ENCODE measurements around the gene NMBR.
A peak's percentile ranks its signal among the peaks of the same experiment; 100 is the strongest.
"Not testable (repeated sequence)": the region's sequence is repeated elsewhere in the genome, so short reads cannot be mapped to it uniquely, and the experiment has no call there.

Gene NMBR

DNA sequence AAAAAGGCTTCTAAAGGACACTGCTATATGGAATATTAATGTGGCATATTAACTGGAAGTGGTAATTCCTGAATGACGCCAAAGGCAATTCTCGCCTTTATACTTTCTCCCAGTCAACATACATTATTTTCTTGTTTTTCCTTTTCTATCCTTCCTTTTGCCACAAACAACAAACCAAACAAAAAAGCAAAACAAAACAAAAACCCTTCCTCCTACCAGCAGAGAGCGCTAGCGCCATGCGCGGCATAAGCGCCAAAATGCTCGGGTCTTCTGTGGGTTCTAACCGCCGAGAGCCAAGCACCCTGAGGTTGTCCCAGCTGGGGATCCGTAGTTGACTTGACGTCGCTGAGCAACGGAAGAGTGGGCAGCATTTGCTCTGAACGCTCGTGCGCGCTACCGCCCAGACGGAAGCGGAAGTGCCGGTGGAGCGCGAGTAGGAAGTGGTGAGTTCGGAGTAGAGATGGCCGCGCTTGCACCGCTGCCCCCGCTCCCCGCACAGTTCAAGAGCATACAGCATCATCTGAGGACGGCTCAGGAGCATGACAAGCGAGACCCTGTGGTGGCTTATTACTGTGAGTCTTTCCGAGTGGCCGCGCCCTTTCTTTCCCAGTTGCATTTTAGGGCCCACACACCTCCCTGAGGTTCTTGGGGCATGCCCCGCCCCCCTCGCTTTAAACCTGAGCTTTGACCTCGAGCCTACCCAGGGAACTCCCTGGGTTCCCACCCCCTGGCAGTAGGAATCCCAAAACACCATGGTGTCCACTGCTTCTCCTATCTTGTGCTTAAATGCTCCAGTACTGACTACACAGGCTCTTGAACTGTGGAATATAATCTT lies at the start of gene NMBR, which contains the start of gene VTA1:
NMBR (minus strand) TSS at position 295 of the 835 bp plus-strand sequence. CDS start 58,464 bp downstream, outside the sequence.
VTA1 (plus strand) TSS at position 436 of the 835 bp plus-strand sequence; CDS start at position 461, 25 bp downstream.
- peak; percentile 85 for DNase-seq (ENCODE audit: low read depth)

DNA sequence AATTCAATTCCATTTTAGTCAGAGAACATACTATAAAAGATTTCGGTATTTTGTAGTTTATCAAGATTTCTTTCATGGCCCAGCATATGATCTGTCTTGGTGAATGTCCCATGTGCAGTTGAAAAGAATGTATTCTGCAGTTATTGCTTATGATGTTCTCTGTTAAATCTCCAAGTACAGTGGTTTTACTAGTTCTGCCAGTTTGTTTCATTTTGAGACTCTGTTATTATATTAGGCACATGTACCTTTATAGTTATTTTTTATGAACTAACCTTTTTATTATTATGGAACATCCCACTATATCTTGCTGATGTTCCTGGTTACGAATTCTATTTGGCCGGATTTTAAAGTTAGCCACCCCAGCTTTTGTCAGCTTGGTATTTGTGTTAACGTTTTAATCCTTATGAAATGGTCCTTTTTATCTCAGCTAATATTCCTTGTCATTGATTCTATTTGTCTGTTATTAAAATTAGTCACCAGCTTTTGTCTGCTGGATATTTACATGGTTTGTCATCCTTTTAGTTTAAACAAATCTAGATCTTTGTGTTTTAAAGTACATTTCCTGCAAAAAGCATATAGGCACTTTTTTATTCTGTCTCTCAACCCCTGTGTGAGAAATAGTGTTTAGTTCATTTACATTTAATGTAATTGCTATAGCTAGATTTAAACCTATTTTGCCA lies 49.1 kb upstream of the NMBR start:
- DNase-seq (ENCODE audit: low read depth): no peak

DNA sequence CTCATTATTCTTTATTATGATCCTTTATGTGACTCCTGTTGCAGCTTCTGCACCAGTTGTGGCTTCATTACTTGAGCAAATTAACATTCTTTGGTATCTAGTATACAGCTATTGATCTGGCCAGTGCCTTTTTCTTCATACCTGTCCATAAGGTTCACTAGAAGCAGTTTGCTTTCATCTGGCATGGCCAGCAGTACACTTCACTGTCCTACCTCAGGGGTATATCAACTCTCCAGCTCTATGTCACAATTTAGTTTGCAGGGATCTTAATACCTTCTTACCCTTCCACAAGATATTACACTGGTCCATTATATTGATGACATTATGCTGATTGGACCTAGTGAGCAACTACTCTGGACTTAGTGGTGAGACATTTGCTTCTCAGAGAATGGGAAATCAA lies 46.7 kb upstream of the NMBR start:
- DNase-seq (ENCODE audit: low read depth): no peak

DNA sequence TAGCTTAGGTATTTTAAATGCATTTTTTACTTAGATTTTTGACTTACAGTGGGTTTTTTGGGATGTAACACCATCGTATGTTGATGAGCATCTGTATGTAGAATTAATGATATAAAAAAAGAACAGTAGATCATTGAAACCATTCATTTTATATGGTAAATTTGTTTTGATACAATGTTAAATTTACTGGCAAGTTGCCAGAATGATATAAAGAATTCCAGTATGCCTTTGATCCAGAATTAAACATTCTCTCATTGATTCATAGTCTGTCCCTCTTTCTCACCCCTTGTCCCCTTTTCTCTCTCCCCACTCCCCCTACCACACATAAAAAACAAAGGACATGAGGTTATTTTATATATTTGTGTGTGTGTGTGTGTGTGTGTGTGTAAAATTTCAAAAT lies 45.4 kb upstream of the NMBR start:
- DNase-seq (ENCODE audit: low read depth): no peak

DNA sequence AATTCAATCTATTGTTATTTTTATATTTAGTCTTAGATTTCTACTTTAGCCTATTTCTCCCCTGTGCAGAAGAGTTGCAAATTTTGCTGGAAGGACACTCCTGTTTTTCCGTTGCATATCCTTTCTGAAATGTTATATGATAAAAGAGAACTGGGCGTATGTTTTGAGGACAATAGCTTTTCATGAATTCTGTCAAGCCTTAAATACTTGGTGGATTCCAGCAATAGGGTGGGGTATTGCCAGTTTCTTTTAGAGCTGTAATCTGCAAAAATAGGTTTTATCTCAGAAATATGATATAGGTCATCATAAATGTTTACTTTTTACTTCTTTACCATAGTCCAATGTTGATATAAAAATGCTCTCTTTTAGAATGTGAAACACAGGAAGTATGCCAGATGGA lies 42.1 kb upstream of the NMBR start:
- no peak for DNase-seq (ENCODE audit: low read depth)

DNA sequence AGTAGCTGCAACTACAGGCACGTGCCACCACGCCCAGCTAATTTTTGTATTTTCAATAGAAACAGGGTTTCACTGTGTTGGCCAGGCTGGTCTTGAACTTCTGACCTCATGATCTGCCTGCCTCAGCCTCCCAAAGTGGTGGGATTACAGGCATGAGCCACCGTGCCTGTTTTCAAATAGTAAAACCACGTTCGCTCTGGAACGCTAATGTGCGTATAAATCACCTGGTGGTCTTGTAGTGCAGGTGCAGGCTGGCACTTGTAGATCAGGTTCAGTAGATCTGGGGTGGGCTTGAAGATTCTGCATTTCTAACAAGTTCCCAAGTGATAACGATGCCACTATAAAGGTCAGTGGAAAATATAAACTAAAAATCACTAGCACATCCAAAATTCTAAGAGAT lies 41.4 kb upstream of the NMBR start:
- DNase-seq (ENCODE audit: low read depth): not testable (repeated sequence)

DNA sequence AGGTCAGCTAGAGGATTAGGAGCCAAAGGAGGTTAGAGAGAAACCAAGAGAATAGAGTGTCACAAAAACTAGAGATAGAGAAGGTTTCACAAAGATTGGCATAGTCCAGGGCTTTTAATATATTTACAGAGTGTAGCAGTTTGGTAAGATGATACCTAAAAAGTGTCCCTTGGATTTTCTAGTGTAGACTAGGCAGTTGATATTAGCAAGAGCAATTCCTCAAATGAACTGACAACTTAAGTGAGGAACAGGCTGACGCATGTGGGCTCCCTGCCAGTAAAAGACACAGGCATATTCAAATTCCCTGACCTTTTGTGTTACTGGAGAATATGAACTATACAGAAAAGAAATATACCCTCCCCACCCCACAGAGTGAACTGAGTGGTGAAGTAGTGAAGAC lies 40.3 kb upstream of the NMBR start:
- DNase-seq (ENCODE audit: low read depth): no peak

DNA sequence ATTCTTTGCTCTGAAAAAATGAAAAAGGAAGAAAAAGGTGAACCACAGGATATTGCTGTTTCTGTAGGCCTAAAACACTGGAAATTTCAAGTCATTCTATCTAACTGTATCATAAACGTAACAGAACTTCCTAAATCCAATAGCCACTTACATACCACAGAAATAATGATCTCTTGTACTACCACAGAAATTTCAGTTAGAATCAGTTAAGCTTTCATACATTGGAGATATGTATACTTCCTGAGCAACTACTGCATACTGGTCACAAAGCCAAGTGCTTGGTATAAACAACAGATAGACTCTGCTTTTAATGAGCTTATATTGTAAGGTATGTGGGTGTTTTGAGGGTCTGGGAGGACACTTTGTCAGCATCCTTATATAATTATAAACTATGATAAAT lies 38.7 kb upstream of the NMBR start:
- no peak for DNase-seq (ENCODE audit: low read depth)

DNA sequence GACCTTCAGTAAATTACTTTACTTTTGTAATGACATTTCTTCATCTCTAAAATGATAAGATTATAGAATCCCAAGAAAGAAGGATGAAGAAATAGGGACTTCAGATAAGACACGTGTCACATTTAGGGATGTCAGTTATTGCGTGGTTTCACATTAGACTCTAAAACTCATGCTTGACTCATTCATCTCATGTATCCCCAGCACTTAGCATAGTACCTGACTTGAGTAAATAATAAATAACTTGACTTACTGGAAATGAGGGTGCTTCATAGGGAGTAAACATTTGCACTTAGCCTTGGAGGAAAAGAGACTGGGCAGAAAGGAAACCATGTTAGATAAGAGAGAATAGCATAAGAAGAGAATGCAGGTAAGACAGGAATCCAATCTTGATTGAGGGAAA lies 37.4 kb upstream of the NMBR start:
- DNase-seq (ENCODE audit: low read depth): no peak

DNA sequence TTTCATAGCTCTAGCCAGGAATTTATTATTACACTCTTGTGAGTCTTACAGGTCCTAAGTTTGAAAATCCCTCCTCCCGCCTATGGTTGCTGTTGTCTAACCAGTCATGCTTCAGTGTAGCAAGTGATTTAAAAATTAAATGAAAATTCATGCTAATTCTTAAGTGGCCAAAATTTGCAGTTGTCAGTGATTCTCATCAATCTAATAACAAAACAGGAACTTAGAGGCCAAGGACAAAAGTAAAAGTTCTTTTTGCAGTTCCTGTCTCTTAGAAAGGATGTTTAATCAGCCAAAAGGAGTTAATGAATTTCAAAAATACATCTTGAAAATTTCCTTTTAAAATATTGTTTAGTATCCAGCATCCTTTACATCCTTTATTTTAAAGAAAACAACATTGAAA lies 36.4 kb upstream of the NMBR start:
- DNase-seq (ENCODE audit: low read depth): no peak

DNA sequence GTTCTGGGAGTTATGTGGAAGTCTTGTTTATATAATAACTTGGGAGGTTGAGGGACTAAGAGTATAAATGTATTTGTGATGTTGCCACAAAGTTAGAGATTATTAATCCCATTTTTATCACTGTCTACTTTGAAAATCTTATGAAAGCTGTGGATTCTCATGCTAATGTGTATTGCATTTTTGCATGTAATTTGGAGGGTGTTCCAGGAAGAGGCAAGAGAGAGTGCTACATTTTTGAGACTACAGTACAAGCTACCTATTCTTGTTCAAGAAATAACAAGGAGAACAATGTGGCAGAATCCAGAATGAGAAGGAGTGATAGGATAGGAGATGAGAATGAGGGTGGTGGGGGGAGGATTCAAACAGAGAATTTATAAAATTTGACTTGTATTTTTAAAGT lies 35.1 kb upstream of the NMBR start:
- DNase-seq (ENCODE audit: low read depth): no peak

DNA sequence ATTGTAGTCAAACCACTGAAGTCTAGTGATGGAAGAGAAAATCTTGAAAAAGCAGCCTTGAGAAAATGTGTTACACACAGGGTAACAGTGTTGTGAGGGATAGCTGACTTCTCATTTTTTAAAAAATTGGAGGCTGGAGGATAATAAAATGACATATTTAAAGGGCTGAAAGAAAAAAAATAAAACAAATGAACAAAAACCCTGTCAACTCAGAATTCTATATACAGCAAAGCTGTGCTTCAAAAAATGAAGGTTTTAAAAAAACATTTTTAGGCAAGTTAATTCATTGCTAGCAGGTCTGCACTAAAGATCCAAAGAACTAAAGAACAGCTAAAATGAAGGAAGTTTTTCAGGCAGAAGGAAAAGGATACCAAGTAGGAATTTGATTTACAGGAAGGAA lies 31.2 kb upstream of the NMBR start:
- DNase-seq (ENCODE audit: low read depth): no peak

DNA sequence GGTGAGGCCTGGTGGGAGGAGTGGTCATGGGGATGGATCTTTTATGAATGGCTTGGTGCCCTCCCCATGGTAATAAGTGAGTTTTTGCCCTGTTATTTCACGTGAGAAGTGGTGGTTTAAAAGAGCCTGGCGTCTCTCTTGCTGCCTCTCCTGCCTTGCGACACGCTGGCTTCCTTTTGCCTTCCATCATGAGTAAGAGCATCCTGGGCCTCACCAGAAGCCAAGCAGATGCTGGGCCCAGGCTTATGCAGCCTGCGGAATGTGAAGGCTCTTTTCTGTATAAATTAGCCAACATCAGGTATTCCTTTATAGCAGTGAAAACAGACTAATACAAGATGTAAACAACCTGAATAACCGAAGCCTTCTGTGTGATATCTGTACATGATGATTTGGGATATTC lies 27.8 kb upstream of the NMBR start:
- no peak for DNase-seq (ENCODE audit: low read depth)

DNA sequence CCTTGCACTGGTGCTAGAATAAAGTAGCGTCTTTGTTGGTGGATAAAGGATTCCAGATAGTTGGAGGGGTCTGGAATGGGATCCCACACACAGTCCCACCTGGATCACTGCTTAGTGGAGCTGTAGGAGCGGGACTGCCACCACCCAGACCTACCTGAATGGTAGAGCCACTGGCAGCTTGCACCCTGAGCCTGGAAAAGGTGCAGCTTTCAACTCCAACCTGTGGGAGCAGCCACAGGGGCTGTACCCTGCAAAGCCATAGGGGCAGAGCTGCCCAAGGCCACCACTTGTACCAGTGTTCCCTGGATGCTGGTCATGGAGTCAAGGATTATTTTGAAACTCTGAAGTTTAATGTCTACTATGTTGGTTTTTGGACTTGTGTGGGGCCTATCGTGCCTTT lies 27.1 kb upstream of the NMBR start:
- no peak for DNase-seq (ENCODE audit: low read depth)

DNA sequence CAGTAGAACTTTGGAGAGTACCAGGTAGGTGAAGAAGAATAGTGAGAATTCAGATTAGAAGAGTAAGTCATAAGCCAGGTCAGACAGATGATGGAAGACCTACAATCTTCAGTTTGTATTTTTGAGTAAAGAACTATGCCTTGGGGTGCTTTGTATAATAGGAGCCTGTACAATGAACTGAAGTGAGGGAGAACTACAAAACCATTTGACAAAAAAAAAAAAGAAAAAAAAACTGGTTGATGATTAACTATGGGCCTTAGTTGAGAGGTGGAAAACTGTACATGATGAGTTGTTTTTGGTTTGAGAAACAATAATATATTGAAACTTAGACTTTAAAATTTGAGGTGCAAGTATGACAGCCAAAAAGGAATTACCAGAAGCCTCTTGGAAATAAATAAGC lies 25.8 kb upstream of the NMBR start:
- DNase-seq (ENCODE audit: low read depth): no peak

DNA sequence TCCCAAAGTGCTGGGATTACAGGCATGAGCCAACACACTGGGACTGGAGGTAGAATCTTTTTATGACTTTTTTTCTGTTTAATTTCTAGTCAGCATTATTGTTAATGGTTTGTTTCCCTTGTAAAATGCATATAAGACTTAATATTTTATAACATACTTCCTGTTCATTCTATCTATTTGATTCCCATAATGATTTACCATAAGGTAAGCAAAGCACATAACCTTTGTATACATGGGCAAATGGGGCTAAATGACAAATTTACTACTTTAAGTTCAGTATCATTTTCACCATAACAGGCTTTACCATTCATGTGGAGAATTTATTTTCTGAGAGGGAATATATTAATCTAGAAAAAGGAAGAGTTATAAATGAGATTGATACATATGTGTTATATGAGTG lies 24.4 kb upstream of the NMBR start:
- no peak for DNase-seq (ENCODE audit: low read depth)

DNA sequence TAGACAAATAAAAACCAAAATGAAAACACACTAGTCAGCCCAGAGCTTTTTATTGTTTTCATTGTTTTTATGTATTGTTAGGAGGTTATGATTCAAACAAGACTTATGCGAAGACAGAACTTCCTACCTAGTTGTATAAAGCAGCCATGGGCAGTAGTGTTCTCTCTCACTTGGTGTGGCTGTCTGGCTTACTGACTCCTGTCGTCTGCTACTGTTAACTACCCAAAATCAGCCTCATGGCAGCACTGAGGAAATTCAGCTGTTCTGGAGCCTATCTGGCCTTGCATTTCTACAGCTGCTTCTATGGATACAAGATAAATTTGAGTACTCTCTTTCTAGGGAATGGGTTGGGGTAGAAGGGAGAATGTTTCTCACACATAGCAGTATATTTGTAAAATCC lies 20.6 kb upstream of the NMBR start:
- DNase-seq (ENCODE audit: low read depth): no peak

DNA sequence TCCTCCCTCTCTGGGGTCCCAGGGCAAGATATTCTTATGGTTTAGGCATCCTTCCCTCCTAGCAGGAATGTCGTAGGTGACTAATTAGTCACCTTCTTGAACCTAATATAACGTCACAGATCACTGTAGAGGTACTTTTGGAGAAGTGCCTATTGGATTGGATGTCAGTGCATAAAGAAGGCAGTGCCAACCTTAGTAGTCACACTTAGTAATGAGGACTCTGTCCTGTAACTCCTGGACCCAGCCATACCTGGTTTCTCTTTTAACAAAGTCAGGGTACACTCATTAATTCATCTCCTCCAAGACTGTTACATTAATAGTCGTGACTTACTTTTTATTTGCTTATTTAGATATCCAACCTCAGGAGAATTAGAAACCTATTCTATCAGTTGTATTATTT lies 20.1 kb upstream of the NMBR start:
- DNase-seq (ENCODE audit: low read depth): no peak

DNA sequence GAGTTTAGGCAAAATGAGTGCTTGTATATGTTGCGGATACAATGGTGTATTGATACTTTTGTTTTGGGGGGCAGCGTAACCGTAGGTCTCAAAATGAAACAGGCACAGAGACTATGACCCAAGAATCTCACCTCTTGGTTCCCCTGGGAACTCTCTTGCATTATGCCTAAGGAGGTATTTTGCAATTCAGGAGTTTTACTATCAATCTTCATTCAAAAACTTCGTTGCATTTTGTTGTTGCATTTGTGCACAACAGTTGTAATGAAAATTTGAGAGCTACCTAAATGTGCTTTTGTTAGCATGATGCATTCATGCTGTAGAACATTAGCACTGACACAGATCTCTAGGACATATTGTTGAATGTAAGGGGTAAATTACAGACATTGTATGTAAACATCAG lies 18.3 kb upstream of the NMBR start:
- no peak for DNase-seq (ENCODE audit: low read depth)

DNA sequence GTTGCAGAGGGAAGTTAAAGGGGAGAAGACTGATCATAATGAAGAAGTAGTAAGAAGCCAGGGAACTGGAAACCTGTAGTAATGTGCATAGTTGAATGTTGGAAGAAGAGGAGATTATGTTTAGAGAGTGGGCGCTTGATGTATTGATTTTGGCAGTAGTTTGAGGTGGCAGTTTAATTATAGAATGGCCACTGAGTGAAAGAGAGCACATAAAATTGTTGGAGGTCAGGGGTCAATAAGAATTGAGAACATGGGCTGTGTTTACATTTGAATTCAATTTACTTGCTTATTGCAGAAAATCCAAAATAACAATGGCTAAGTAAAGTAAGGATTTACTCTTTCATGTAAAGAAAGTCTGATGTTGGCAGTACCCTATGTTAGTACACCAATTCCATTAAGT lies 15.9 kb upstream of the NMBR start:
- DNase-seq (ENCODE audit: low read depth): no peak

DNA sequence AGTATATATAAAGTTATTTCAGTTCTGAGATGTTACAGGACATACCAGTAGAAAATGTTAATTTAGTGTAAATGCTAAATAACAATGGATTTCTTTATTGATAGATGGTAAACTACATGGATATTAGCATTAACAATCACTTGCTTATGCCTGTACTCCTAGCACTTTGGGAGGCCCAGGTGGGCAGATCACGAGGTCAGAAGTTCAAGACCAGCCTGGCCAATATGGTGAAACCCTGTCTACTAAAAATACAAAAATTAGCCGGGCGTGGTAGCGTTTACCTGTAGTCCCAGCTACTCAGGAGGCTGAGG lies 9.8 kb upstream of the NMBR start:
- not testable (repeated sequence) for DNase-seq (ENCODE audit: low read depth)

DNA sequence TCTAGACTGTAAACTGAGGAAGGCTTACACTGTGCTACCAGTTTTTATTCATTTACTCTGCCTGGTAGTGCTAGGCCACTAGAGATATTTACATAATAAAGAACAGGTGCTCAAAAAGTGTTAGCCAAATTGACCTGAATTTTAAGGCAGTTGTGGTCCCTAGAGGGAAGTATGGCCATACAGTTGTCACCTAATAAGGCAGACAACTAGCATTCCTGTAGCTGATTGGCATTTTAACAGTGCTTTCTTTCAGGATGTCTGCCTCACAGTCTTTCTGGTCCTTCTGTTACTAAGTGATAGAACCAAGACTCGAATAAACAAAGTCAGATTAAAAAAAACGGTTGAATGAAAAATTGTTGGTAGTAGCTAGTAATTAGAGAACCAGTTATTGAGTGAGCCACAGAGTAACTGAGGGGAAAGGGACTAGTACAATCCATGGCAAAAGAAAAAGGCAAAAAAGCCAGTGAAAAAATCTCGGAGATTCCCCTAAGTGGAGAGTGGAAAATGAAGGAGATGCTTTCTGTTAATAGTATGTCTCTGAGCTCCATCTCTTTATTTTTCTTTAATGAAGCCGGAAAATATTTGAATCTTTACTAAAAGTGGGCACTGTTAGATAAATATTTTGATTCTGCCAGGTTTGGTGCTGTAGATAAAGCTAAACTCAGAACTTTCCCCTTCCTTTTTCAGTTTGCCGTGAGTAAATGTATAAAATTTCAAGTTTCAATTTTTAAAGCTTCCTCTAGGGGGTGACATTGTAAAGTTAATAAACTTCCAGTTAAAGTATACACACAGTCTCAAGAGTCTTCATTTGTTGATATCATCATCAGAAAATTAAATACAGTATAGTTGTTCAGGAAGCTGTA lies 9.2 kb upstream of the NMBR start:
- DNase-seq (ENCODE audit: low read depth): no peak

DNA sequence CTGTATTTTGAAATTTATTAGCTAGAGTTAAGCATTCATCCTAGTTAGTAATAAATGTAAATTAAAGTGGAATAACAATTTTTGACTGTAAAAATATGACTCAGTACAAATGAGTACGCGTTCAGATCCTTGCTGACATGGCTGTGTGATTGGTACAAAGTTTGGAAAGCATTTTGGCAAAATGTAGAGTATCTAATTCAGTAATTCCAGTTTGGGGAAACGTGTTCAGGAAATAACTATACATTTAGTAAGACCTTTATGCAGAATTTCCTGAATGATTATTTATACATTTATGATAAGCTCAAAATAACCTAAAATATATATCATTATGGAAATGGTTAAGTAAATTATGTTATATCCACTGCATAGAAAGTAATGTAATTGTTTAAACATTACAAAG lies 8.2 kb upstream of the NMBR start:
- no peak for DNase-seq (ENCODE audit: low read depth)

All from stimulated activated CD8-positive, alpha-beta memory T cell treated with anti-CD3 and anti-CD28 coated beads, Interleukin-15, amount 100 ng/mL, for 24 hours (primary cell).